Loucy (cell line): ENCODE measurements around the gene ZNF775.
"Not testable (repeated sequence)": the region's sequence is repeated elsewhere in the genome, so short reads cannot be mapped to it uniquely, and the experiment has no call there.

Source experiments
- CTCF ChIP-seq: fragments of 200-600 bp; sonication (generic); conservative IDR thresholded peaks from 2 replicates; pipeline ENCODE4 v1.5.1; 2014; ENCODE audit warnings: mild to moderate bottlenecking, antibody characterized with exemption, low read length
- EZH2phosphoT487 ChIP-seq: fragments of 200-600 bp; IDR thresholded peaks from 2 replicates; pipeline ENCODE4 v1.6.1; 2018; ENCODE audit warnings: antibody characterized with exemption, mild to moderate bottlenecking, moderate library complexity, borderline replicate concordance

DNA sequence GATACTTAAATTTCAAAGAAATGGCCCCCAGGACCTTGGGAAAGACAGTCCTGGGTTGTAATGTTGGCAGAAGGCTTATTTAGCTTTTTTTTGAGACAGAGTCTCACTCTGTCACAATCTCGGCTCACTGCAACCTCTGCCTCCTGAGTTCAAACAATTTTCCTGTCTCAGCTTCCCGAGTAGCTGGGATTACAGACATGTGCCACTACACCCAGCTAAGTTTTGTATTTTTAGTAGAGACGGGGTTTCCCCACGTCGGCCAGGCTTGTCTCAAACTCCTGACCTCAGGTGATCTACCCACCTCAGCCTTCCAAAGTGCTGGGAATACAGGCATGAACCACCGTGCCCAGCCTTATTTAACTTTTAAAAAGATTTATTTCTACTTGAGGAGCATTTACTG lies 6.8 kb downstream of the ZNF775 start:
- TF ChIP-seq CTCF, EZH2phosphoT487: not testable (repeated sequence)
